ENCODE results near the gene SPRING1.

DNA sequence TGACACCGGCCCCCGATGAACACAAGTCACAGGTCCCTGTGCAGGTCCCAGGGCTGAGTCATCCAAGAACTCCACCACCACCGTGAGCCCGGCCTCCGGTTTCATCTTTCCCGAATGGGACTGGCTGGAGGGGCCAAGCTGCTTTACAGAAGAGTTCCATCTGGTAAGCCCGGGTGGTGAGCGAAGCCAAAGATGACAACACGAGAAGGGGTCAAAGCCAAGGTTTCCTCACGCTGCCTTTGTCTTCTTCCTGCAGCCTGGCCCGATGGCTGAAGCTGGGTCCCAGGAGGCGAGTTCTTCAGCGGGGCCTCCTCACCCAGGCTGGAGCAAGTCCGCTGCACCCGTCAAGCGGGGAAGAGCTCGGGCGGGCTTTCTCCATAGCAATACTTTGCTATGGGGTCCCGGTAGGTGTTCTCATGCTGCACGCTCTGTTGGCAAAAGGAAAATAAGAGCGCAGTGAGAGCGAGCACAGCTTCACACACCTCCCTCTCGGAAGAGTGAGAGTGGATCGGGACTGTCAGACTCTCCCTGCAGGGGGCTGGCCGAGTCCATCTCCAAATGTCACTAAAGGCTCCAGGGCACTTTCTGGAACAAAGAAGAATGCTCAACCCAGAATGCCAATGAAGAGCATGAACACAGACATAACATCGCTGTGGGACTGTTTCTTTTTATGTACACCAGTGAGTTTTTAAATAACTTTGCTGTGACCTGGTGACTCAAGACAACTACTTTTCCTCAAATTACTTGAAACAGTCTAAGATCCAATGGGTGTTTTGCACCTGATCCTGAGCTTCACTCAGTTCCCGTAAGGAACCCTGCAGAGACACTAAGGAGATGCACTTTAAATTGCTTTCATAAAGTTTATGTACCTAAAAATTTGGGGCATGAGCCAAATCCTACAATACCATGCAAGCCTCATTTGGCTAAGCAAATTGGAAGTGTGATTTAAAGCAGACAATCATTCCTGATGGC, 20.1 kb downstream of the SPRING1 start:
- TF ChIP-seq, protein P1, sequence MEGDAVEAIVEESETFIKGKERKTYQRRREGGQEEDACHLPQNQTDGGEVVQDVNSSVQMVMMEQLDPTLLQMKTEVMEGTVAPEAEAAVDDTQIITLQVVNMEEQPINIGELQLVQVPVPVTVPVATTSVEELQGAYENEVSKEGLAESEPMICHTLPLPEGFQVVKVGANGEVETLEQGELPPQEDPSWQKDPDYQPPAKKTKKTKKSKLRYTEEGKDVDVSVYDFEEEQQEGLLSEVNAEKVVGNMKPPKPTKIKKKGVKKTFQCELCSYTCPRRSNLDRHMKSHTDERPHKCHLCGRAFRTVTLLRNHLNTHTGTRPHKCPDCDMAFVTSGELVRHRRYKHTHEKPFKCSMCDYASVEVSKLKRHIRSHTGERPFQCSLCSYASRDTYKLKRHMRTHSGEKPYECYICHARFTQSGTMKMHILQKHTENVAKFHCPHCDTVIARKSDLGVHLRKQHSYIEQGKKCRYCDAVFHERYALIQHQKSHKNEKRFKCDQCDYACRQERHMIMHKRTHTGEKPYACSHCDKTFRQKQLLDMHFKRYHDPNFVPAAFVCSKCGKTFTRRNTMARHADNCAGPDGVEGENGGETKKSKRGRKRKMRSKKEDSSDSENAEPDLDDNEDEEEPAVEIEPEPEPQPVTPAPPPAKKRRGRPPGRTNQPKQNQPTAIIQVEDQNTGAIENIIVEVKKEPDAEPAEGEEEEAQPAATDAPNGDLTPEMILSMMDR (conservative IDR thresholded peaks at IDR 0.05; ENCODE audit: low read depth, low read length), result no peak
- TF ChIP-seq, protein P2, sequence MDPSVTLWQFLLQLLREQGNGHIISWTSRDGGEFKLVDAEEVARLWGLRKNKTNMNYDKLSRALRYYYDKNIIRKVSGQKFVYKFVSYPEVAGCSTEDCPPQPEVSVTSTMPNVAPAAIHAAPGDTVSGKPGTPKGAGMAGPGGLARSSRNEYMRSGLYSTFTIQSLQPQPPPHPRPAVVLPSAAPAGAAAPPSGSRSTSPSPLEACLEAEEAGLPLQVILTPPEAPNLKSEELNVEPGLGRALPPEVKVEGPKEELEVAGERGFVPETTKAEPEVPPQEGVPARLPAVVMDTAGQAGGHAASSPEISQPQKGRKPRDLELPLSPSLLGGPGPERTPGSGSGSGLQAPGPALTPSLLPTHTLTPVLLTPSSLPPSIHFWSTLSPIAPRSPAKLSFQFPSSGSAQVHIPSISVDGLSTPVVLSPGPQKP (IDR thresholded peaks at IDR 0.05; ENCODE audit: borderline replicate concordance, low read depth, low read length), result no peak
- TF ChIP-seq POLR2A (IDR thresholded peaks at IDR 0.05; ENCODE audit: low read depth, low read length) (no peak), RCOR1 (IDR thresholded peaks at IDR 0.05; ENCODE audit: insufficient replicate concordance, low read length) (no peak), MAFK (IDR thresholded peaks at IDR 0.05; ENCODE audit: low read depth, low read length) (no peak), RAD21 (IDR thresholded peaks at IDR 0.05; ENCODE audit: low read length) (no peak), SMC3 (IDR thresholded peaks at IDR 0.05; ENCODE audit: low read depth, low read length) (no peak), MAZ (IDR thresholded peaks at IDR 0.05; ENCODE audit: borderline replicate concordance, low read depth, low read length) (no peak)
